ENCODE results near the gene EFS. TPM values are rescaled to one million over a fixed set of nuclear protein-coding genes. Genes with fewer than 3 reads are reported as not detected.

The EFS gene
- total RNA-seq, 2 donors from 2014 or later: 69.9 to 96.4 TPM

DNA sequence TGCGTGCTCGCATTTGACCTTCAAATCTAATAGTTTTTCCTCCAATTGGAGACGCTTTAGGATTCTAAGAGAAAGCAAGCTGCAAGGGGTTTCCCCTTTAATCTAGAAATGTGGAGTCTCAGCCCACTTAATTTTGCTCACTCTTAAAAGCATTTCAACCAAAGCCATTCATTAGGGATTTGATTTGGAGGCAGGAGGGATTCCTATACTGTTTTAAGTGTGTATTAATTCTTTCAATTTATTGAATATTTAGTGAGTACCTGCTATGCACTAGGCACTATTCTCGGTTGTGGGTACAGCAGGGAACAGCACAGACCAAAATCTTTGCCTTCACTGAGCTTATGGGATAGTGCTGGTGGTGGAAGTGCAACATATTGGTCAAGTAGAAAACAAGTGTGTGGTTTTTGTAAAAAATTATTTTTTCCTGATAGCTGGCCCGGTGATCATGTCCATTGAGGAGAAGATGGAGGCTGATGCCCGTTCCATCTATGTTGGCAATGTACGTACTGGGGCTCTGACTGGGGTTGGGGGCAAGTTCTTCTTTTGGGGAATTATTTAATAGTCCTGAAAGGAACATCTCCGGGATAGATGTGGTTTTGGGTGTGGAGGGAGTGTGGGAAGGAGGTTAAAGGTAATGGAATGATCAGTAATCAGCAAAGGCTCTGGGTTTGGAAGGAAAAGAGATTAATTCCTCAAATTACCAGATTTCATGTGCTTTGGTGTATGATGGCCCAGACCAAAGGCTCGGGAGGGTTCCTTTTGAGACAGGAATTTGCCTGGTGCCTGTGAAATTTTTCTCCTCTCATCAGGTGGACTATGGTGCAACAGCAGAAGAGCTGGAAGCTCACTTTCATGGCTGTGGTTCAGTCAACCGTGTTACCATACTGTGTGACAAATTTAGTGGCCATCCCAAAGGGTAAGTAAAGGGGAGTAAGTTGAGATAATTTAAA is 42.1 kb downstream of the EFS start:
- H3K27me3 ChIP-seq (ENCODE audit: control insufficient read depth, insufficient read depth, low read length, poor library complexity, severe bottlenecking): no peaks in the 10 kb centered on the region
- Mint-ChIP-seq H3K36me3 (ENCODE audit: low read depth) (peaks cover 56% of the 10 kb centered on the region), H3K4me3 (peak overlapping the region; percentile 98), H3K9me3 (no peaks in the 10 kb centered on the region), H3K27me3 (ENCODE audit: insufficient read depth) (no peaks in the 10 kb centered on the region), H3K27ac (peak overlapping the region; percentile 97), H3K4me1 (peaks cover 10% of the 10 kb centered on the region)
- 61 to 62% methylated on average over 5 to 10 of the region's 10 CpGs for WGBS, 2 experiments (ENCODE audit: insufficient coverage in 1 of 2, insufficient read length in 1 of 2)
- DNase-seq: no peak
- H3K36me3 ChIP-seq (ENCODE audit: control insufficient read depth, insufficient read depth, low read length): peaks cover 46% of the 10 kb centered on the region
- peak overlapping the region; percentile 92 for H3K9ac ChIP-seq (ENCODE audit: extremely low read depth, low read length, poor library complexity, severe bottlenecking)
- H3K4me1 ChIP-seq (ENCODE audit: control insufficient read depth, insufficient read depth, low read length): peaks cover 6% of the 10 kb centered on the region
- H3K9me3 ChIP-seq (ENCODE audit: control insufficient read depth, low read length): no peaks in the 10 kb centered on the region
- peak overlapping the region; percentile 95 for H3K4me3 ChIP-seq (ENCODE audit: low read length)
- TF ChIP-seq, protein P1, sequence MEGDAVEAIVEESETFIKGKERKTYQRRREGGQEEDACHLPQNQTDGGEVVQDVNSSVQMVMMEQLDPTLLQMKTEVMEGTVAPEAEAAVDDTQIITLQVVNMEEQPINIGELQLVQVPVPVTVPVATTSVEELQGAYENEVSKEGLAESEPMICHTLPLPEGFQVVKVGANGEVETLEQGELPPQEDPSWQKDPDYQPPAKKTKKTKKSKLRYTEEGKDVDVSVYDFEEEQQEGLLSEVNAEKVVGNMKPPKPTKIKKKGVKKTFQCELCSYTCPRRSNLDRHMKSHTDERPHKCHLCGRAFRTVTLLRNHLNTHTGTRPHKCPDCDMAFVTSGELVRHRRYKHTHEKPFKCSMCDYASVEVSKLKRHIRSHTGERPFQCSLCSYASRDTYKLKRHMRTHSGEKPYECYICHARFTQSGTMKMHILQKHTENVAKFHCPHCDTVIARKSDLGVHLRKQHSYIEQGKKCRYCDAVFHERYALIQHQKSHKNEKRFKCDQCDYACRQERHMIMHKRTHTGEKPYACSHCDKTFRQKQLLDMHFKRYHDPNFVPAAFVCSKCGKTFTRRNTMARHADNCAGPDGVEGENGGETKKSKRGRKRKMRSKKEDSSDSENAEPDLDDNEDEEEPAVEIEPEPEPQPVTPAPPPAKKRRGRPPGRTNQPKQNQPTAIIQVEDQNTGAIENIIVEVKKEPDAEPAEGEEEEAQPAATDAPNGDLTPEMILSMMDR (conservative IDR thresholded peaks at IDR 0.05): no peak
- peak overlapping the region; percentile 61 for H3K27ac ChIP-seq (ENCODE audit: low read depth, low read length)

DNA sequence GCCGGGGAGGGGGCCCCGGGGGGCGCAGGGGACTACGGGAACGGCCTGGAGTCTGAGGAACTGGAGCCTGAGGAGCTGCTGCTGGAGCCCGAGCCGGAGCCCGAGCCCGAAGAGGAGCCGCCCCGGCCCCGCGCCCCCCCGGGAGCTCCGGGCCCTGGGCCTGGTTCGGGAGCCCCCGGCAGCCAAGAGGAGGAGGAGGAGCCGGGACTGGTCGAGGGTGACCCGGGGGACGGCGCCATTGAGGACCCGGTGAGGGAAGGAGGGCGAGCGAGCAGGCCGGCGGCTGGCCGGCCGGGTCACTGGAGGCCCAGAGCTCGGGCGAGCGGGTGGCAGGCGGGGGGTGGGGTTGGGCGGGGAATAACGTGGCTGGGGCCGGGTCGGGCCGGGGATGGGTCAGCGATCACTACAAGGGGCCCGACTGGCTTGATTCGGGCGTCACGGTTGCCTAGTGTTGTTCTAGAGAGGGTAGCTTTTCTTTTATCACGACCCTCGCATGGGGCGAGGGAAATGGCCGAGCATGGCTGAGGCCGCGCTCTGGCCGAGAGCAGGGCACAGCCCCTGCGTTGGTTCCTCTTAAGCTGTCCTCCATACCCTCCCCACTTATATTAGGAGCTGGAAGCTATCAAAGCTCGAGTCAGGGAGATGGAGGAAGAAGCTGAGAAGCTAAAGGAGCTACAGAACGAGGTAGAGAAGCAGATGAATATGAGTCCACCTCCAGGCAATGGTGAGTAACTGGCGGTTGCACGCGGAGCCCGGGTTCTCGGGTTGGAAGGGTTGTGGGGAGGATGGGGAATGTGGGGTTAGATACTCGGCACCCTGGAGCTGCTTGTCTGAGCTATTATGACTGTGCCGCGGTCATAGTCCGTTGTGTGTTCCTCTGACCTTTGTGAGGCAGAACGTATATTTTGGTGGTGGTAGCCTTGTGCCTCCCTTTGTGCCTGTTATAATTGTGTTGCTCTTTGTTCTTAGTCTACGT is 43.1 kb downstream of the EFS start:
- peak overlapping the region; percentile 92 for H3K9ac ChIP-seq (ENCODE audit: extremely low read depth, low read length, poor library complexity, severe bottlenecking)
- H3K4me1 Mint-ChIP-seq: peaks cover 10% of the 10 kb centered on the region
- H3K27ac Mint-ChIP-seq: peak overlapping the region; percentile 97
- H3K9me3 ChIP-seq (ENCODE audit: control insufficient read depth, low read length): no peaks in the 10 kb centered on the region
- TF ChIP-seq, protein P1 (conservative IDR thresholded peaks at IDR 0.05): no peak
- H3K9me3 Mint-ChIP-seq: no peaks in the 10 kb centered on the region
- 0% methylated on average over 5 to 50 of the region's 64 CpGs for WGBS, 2 experiments (ENCODE audit: insufficient coverage in 1 of 2, insufficient read length in 1 of 2)
- H3K4me3 Mint-ChIP-seq: peak overlapping the region; percentile 98
- DNase-seq: peak; percentile 73
- peaks cover 46% of the 10 kb centered on the region for H3K36me3 ChIP-seq (ENCODE audit: control insufficient read depth, insufficient read depth, low read length)
- no peaks in the 10 kb centered on the region for H3K27me3 Mint-ChIP-seq (ENCODE audit: insufficient read depth)
- H3K27me3 ChIP-seq (ENCODE audit: control insufficient read depth, insufficient read depth, low read length, poor library complexity, severe bottlenecking): no peaks in the 10 kb centered on the region
- peak overlapping the region; percentile 90 for H3K27ac ChIP-seq (ENCODE audit: low read depth, low read length)
- H3K4me3 ChIP-seq (ENCODE audit: low read length): peak overlapping the region; percentile 95
- H3K36me3 Mint-ChIP-seq (ENCODE audit: low read depth): peaks cover 56% of the 10 kb centered on the region
- peaks cover 6% of the 10 kb centered on the region for H3K4me1 ChIP-seq (ENCODE audit: control insufficient read depth, insufficient read depth, low read length)
